GM21390 (cell line): ENCODE data around the gene MFSD8.
"Not testable (repeated sequence)": the region's sequence is repeated elsewhere in the genome, so short reads cannot be mapped to it uniquely, and the experiment has no call there.

Experiments
- ATAC-seq: cut with Tn5 transposase; IDR thresholded peaks from one replicate; pipeline ENCODE4 v1.9.1; 2021; ENCODE audit not compliant: unreplicated experiment

MFSD8 gene, protein sequence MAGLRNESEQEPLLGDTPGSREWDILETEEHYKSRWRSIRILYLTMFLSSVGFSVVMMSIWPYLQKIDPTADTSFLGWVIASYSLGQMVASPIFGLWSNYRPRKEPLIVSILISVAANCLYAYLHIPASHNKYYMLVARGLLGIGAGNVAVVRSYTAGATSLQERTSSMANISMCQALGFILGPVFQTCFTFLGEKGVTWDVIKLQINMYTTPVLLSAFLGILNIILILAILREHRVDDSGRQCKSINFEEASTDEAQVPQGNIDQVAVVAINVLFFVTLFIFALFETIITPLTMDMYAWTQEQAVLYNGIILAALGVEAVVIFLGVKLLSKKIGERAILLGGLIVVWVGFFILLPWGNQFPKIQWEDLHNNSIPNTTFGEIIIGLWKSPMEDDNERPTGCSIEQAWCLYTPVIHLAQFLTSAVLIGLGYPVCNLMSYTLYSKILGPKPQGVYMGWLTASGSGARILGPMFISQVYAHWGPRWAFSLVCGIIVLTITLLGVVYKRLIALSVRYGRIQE

DNA sequence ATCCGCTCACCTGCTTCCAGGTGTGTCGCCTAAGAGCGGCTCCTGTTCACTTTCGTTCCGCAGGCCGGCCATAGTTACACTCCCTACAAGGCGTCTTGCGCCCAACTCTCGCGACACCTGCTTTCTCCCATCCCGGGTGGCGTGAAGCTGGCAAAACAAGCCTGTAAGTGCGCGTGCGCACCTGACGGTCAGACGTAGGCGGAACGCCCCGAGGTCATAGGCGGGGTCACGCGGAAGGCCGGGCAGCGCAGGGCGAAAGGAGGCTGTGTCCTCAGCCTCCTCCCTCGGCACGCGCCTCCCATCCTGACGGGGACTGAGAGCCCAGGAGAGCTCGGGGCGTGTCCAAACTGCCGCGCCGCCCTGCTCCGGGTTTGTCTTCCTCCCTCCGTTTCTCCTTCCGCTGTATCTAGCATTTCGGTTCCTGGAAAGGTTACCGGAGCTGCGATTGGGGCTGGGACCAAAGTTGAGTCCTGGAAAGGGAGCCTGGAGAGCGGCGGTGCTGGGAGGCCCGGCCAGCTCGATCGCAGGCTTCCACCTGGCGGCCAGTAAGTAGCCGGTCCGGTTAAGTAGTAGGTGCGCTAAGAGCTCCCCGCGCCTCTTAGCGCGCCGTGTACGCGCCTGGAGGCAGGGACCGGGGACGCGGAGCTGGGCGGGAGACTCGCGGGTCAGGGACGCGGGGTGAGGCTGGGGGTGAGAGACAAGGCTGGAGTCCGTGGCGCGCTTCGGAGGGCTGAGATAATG lies at the start of gene MFSD8, which contains the start of gene ABHD18:
MFSD8 (minus strand) TSS at position 112 of the 741 bp plus-strand sequence; CDS start at position 72, 40 bp downstream.
ABHD18 (plus strand) TSS at position 345 of the 741 bp plus-strand sequence. CDS start 17,550 bp downstream, outside the sequence.
- peak; percentile 96 for ATAC-seq

DNA sequence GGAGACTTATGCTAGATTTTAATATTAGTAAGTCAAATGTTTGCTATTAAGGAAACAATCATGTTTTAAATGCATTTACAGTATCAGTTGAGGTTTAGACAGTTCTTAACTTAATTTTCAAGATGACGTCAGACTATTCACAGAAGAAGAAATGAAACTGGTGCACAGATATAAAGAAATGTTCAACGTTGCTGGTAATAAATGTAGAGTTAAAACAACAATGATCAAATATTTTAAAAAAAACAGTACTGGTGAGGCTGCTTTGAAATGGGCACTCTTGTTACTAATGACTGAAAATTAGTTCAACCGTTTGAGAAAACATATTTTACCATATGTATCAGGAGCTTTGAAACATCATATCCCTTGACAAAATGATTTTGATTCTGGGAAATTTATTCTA lies 44.5 kb upstream of the MFSD8 start:
- no peak for ATAC-seq

DNA sequence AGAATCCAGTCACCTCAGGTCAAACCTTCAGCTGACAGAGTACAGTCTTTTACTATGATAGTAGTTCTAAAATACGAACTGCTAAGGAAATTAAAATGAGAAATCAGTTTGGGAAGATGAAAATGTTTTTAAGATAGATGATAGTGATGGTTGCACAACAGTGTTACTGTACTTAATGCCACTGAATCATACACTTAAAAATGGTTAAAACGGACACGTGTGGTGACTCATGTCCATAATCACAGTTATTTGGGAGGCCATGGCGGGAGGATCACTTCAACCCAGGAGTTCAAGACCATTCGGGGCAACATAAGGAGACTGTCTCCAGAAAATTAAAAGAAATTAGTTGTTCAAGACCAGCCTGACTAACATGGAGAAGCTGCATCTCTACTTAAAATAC lies 41.6 kb upstream of the MFSD8 start:
- no peak for ATAC-seq

DNA sequence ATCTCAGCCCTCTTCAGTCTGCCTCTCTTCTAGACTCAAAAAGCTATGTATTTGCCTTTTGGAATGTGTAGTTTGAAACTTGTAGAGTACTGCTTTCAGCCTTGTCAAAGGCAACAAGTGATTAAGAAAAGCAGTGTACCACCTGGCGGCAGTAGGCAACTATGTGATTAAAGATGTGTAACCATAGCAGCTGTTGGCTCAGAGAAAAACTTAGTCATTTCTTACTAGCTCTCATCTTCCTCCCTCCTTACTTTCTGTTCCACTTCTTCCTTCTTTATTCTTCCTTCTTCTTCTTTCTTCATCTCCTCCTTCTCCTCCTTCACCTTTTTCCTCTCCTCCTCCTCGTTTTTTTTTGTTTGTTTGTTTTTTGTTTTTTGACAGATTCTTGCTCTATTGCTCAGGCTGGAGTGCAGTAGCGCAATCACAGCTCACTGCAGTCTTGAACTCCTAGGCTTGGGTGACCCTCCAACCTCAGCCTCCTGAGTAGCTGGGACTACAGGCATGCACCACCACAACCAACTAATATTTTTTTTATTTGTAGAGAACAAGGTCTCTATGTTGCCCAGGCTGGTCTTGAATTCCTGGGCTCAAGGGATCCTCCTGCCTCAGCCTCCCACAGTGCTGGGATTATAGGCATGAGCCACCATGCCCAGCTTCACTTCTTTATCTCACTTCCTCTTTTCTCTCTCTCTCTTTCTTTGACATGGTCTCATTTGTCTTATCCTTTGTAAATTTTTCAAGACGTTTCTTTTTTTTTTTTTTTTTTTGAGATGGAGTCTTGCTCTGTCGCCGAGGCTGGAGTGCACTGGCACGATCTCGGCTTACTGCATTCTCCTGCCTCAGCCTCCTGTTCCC lies 32.8 kb upstream of the MFSD8 start:
- ATAC-seq, result peak; percentile 99

DNA sequence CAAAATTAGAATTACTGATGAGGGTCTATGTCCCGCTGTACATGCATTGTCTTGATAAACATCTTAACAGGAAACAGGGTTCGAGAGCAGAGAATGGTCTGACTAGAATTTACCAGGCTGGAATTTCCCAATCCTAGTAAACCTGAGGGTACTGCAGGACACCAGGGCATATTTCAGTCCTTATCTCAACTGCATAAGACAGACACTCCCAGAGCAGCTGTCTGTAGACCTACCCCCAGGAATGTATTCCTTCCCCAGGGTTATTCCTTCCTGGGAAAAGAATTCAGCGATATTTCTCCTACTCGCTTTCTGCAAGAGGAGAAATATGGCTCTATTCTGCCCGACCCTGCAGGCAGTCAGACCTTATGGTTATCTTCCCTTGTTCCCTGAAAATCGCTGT lies 31.5 kb upstream of the MFSD8 start:
- ATAC-seq, result not testable (repeated sequence)

DNA sequence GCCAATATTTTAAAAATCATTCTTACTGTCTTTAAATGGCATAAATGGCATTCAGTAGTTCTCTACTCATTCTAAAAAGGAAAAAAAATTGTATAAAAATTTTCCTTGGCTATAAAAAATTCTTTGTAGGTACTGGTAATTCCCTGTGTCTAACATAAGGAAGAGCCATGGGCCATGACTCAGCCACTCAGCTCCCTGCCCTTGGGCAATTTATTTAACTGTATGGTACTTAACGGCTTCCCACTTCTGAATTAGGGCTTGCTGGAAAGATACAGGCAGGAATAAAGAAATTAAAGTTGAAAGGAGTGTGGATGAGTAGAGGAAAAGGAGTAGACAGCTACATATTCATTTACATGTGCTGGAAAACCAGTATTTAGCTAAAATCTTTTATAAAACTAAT lies 30.8 kb upstream of the MFSD8 start:
- ATAC-seq, result no peak

DNA sequence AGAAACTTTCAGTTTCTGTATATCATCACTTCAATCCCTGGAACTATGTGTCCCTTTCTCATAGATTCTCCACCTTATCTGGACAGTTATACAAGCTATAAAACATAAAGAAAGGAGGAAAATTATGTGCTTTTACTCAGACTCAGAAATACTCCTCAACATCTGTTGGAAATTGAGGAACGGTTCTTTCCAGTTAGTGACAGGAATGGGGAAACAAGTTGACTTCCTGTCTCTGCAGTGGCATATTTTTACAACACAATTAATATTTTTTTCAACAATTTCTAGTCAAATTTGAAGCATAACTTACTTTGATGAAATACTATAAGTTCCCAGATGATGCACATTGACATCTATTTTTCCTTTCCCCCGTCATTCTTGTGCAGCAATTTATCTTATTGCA lies 28.2 kb upstream of the MFSD8 start:
- ATAC-seq, result no peak

DNA sequence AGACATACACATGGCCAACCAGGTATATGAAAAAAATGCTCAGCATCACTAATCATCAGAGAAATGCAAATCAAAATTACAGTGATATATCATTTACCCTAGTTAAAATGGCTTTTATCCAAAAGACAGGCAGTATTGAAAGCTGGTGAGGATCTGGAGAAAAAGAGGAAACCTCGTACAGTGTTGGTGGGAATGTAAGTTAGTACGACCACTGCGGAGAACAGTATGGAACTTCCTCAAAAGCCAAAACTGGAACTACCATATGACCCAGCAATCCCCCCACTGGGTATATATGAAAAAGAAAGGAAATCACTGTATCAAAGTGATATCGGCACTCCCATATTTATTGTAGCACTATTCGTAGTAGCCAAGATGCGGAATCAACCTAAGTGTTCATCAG lies 23.7 kb upstream of the MFSD8 start:
- no peak for ATAC-seq

DNA sequence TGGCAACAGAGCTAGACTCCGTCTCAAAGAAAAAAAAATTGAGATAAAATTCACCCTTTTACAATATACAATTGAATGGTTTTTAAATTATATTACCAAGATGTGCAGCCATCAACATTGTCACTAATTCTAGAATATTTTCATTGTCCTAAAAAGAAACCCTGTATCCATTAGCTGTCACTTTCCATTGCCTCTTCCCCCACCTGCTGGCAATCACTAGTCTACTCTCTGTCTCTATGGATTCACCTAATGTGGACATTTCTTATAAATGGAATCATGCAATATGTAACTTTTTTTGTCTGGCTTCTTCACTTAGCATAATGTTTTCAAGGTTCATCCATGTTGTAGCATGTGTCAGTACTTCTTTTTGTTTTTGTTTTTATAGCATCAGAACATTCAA lies 21.0 kb upstream of the MFSD8 start:
- no peak for ATAC-seq

DNA sequence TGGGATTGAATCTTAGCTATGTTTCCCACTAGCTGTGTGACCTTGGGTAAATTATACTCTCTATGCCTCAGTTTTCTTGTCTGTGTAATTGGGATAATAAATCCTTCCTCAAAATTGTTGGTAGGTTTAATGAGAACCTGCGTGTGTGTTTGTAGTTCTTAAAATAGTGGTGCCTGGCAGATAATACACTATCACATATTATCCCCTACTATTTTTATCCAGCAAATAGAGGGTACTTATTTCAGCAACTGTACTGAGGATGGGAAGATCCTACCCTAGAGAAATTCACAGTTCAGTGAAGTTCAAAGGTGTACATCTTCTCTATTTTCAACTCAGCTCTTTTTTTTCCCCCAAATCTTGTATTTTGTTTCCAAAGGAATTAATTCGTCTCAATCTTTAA lies 17.5 kb upstream of the MFSD8 start:
- no peak for ATAC-seq

DNA sequence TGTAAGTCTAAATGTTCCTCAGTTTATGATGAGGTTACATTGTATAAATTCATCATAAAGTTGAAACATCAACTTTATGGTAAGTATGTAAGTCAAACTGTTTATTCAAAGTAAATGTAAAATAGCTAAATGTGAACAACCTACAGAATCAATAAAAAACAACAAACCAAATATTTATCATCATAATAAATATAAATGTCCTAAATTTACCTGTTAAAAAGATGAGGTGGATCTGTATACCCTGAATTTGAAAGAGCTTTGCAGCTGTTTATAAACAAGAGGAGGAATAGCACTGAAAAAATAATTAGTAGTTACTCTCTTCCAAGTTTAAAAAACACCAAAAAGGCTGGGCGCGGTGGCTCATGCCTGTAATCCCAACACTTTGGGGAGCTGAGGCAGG lies 14.0 kb upstream of the MFSD8 start:
- no peak for ATAC-seq

DNA sequence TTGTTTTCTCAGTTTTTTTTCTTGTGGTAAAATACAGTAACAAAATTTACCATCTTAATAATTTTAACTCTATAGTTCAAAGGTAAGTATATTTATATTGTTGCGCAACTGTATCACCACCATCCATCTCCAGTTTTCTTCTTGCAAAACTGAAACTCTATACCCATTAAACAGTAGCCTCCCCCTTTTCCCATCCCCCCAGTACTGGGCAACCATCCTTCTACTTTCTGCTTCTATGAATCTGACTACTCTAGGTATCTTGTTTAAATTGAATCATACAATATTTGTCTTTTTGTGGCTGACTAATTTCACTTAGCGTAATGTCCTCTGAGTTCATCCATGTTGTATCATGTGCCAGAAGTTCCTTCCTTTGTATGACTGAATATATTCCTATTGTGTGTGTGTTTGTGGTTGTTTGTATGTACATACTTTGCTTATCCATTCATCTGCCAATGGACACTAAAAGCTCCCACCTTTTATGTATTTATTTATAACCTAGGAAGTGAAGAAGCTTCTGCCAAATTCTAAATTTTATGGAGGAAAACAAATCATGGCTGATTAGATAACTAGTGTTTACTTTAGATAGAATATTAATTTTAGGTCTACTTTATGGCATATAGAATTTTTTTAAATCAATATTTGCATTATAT lies 10.3 kb upstream of the MFSD8 start:
- no peak for ATAC-seq

DNA sequence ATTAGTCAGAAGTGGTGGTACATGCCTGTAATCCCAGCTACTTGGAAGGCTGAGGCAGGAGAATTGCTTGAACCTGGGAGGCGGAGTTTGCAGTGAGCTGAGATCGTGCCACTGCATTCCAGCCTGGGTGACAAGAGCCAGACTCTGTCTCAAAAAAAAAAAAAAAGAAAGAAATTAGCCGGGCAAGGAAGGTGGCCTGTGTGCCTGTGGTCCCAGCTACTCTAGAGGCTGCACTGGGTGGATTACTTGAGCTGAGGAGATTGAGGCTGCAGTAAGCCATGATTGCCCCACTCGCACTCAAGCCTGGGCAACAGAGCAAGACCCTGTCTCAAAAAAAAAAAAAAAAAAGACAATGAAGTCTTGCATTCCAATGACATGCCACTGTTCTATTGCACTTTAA lies 6.0 kb upstream of the MFSD8 start:
- ATAC-seq, result not testable (repeated sequence)

DNA sequence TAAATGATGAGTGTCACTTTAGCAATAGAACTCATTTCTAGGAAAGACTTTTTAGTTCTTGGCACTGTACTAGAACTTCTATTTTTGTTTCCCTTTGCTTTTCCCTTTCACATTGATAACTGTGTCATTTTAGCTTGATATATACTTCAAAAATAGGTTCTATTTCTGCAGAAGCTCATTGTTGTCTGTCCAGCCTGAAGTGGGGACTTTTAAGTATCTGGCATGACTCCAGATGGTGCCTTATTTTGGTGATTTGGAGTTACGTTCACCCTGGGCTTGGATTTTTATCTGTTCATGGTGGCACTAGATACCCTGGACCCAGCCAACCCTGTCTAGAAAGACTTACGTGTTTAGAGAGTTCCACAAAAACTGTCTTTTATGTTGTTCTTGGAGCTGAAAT lies 3.6 kb upstream of the MFSD8 start:
- ATAC-seq, result no peak

DNA sequence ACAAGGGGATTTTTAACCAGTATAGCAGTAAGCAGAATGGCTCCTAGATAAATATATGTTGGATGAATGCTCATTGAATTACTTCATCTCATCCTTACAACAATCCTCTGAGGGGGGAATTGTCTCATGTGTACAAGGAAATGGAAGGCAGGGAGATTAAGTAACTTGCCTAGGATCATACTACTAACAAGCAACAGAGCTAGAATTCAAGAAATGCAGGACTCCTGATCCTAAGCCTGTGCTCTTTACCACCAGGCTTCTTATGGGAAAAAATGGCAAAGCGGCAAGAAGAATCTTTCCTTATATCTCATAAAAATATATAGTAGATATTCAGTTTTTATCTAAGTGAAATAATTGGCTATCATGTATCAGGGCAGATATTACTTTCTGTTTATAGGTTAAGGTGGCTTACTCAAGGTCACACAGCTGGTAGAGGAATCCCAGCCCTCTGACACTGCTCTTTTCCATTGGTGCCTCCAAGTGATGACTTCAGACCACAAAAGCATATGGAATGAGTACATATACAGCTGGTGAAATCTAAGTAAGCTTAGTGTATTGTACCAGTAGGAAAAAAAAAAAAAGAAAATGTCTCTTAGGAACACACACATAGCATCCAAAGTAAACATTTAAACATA lies 2.3 kb upstream of the MFSD8 start:
- ATAC-seq, result no peak

DNA sequence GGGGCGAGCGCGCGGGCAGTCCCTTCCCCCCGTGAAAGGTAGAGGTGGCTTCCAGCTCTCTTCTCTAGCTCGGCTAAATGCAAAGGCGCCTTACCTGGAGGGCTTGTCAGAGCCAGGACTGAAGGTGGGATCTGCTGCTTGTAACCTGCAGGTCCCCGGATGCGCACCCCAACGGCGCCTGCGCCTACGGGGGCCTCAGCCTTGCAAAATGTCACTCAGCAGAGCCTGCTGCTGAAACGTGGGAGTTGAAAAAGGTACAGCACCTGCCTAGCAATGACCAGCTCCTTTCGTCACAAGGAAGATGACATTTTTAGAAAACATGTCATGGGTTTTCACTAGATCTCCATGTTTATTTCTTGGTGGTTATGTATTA lies 816 bp upstream of the MFSD8 start:
- ATAC-seq, result peak; percentile 33

DNA sequence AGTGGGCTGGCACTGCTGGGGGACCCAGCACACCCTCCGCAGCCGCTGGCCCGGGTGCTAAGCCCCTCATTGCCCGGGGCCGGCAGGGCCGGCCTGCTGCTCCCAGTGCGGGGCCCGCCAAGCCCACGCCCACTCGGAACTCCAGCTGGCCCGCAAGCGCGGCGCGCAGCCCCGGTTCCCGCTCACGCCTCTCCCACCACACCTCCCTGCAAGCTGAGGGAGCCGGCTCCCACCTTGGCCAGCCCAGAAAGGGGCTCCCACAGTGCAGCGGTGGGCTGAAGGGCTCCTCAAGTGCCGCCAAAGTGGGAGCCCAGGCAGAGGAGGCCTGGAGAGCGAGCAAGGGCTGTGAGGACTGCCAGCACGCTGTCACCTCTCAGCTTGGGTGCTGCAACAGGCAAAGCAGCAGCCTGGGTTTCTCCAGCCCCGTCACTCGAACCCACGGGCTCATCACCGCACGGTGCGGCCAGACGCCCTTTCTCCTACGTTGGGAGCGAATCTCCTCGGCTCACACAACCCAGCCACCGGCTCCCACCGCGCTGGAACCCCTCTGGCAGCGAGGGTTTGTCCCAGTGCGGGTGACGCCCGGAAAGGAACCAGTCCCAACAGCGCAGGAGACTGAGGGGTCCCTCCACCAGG lies 429 bp downstream of the MFSD8 start:
- peak; percentile 27 for ATAC-seq

DNA sequence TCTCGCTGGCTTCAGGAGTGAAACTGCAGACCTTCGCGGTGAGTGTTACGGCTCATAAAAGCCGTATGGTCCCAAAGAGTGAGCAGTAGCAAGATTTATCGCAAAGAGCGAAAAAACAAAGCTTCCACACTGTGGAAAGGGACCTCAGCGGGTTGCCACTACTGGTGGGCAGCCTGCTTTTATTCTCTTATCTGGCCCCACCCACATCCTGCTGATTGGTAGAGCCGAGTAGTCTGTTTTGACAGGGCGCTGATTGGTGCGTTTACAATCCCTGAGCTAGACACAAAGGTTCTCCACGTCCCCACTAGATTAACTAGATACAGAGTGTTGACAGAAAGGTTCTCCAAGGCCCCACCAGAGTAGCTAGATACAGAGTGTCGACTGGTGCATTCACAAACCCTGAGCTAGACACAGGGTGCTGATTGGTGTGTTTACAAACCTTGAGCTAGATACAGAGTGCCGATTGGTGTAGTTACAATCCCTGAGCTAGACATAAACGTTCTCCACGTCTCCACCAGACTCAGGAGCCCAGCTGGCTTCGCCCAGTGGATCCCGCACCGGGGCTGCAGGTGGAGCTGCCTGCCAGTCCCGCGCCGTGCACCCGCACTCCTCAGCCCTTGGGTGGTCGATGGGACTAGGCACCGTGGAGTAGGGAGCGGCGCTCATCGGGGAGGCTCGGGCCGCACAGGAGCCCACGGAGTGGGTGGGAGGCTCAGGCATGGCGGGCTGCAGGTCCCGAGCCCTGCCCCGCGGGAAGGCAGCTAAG lies 1.2 kb downstream of the MFSD8 start:
- ATAC-seq, result not testable (repeated sequence)

DNA sequence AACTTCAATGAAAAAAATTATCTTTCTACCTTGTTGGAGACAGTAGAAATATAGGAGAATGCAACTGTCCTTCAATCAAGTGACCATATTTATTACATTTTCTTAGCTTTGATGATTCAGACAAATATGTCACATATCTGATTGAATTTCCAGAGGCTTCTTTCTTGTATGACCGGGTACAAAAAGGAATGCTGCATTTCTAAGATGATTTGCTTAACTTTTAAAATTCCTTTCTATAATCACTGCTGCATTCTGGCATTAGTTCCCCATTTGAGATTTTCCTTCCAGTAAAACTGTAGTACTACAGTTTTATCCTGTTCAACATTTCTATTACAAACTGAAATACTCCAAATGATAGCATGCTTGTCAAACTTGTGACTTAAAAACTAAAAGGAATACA lies 5.2 kb downstream of the MFSD8 start:
- ATAC-seq, result no peak
